Motor neuron (in vitro differentiated cells): ENCODE results near the gene LRRC3. TPM values are rescaled to one million over a fixed set of nuclear protein-coding genes. Genes with fewer than 3 reads are reported as not detected.

Source experiments
- ATAC-seq, 8 experiments: fragments of 200-7000 bp; cut with Tn5 transposase; replicated peaks in 6 of 8; 2 replicates each; pipeline ENCODE4 v1.8.0; 2021; ENCODE audit warnings: mild to moderate bottlenecking in 8 of 8, moderate library complexity in 8 of 8
- H3K27ac ChIP-seq, 2 donors: fragments of 250-450 bp; sonication (Bioruptor Pico); 2 replicates each; pipeline ENCODE4 v1.9.0; 2021; ENCODE audit warnings: antibody characterized with exemption in 2 of 2, mild to moderate bottlenecking in 2 of 2, moderate library complexity in 1 of 2
- H3K4me1 ChIP-seq, 2 donors: fragments of 250-450 bp; sonication (Bioruptor Pico); replicated peaks in 1 of 2; 2 replicates each; pipeline ENCODE4 v1.6.1; 2021; ENCODE audit warnings: antibody characterized with exemption in 2 of 2, mild to moderate bottlenecking in 2 of 2, moderate library complexity in 1 of 2
- H3K4me3 ChIP-seq, 5 donors: fragments of 250-450 bp; sonication (Bioruptor Pico); 2 replicates each; pipeline ENCODE4 v1.9.0; 2021; ENCODE audit warnings: antibody characterized with exemption in 5 of 5, mild to moderate bottlenecking in 5 of 5, moderate library complexity in 4 of 5
- WGBS, 10 experiments: fragments of 450-650 bp; shearing (Covaris generic); methylation state at CpG; one replicate each; pipeline ENCODE4 v1.0.0; 2022; 5-methylcytosine and 5-hydroxymethylcytosine counted together
- in situ Hi-C, 9 experiments: fragments of 400-800 bp; cut with MboI; loops; one replicate each; pipeline ENCODE4 v1.15.0; 2021; ENCODE audit warnings: low sequenced_read_pairs in 9 of 9, low pct_unique_long_range_greater_than_20kb in 2 of 9; ENCODE audit not compliant: unreplicated experiment in 9 of 9
- total RNA-seq, 8 experiments: library from RNA; unstranded; fragments of 300-600 nt; gene quantifications; 2 replicates each; pipeline versions ENCODE4 v1.2.3 to v1.2.4, GENCODE V29; 2022

The LRRC3 gene
- total RNA-seq, 8 experiments from 2014 or later, result 0.18 to 4.8 (median 2.6) TPM

GRCh38 chr21:44484498-44485253 lies 29.4 kb downstream of the LRRC3 start:
- peak overlapping the region in 4 of 5 donors; percentile 46 to 65 (median 51) for H3K4me3 ChIP-seq
- in situ Hi-C loops, result loop anchor here in 1 of 9 experiments (25.0 kb wide), 1 partner anchor 303 kb away; no protein-coding TSS in a partner anchor
- WGBS, 10 experiments, result 40 to 100% (median 74%) methylated on average over 1 to 6 of the region's 43 CpGs
- peak in 2 of 8 experiments; percentile 13 to 19 for ATAC-seq
- no peak overlapping the region for H3K27ac ChIP-seq
- no peaks in the 10 kb centered on the region for H3K4me1 ChIP-seq

DNA sequence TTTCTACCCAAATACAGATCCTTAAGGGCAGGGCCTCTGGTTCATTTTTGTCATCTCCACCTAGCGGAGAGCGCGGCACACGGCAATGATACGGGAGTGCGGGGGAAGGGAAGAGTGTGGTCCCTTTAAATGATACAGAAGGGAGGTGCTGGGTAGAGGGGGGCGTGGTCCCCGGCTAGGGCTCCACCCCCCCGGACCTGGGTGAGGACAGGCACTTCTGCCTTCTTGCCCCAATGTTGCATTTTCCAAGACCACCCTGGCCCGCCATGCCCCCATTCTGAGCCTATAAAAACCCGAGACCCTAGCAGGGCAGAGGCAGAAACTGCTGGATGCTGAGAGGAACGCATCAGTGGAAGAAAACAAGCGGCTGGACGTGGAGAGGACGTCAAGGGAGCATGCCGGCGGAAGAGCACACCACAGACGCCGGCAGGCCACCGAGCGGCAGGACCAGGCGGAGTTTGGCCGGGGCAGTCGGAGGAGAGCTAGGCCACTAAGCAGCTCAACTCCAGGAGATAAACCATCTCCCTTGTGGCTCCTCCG lies 30.0 kb downstream of the LRRC3 start:
- in situ Hi-C loops, result loop anchor here in 1 of 9 experiments (25.0 kb wide), 1 partner anchor 302 kb away; no protein-coding TSS in a partner anchor
- H3K27ac ChIP-seq, result no peak overlapping the region

GRCh38 chr21:44485796-44486195 lies 30.5 kb downstream of the LRRC3 start:
- no peaks in the 10 kb centered on the region for H3K4me1 ChIP-seq
- no peak overlapping the region for H3K27ac ChIP-seq
- peak in 6 of 8 experiments; percentile 16 to 30 (median 23) for ATAC-seq
- 40 to 66% (median 61%) methylated on average over 2 to 3 of the region's 10 CpGs; no CpG with 5 or more reads in 6 of the 10 experiments for WGBS, 10 experiments
- H3K4me3 ChIP-seq, result peak overlapping the region; percentile 32 to 65 (median 50)
- in situ Hi-C loops, result loop anchor here in 1 of 9 experiments (25.0 kb wide), 1 partner anchor 302 kb away; no protein-coding TSS in a partner anchor

More for the DNA sequence above, 30.0 kb downstream of the LRRC3 start:
- 0 to 80% (median 63%) methylated on average over 1 to 7 of the region's 25 CpGs; no CpG with 5 or more reads in 4 of the 10 experiments for WGBS, 10 experiments
- ATAC-seq, result peak in 6 of 8 experiments; percentile 89 to 97 (median 96)
- H3K4me1 ChIP-seq, result no peaks in the 10 kb centered on the region
- peak overlapping the region; percentile 32 to 65 (median 50) for H3K4me3 ChIP-seq

- H3K4me1 ChIP-seq, result no peaks in the 10 kb centered on the region
- in situ Hi-C loops, result loop anchor here in 1 of 9 experiments (25.0 kb wide), 1 partner anchor 301 kb away; no protein-coding TSS in a partner anchor
- 33 to 66% (median 55%) methylated on average over 5 to 11 of the region's 16 CpGs; no CpG with 5 or more reads in 7 of the 10 experiments for WGBS, 10 experiments
- ATAC-seq, result no peak
- no peak overlapping the region for H3K27ac ChIP-seq
- H3K4me3 ChIP-seq, result peak overlapping the region; percentile 32 to 65 (median 50)
Measured at GRCh38 chr21:44486302-44486701, 31.0 kb downstream of the LRRC3 start.

GRCh38 chr21:44487831-44488230 lies 32.5 kb downstream of the LRRC3 start:
- in situ Hi-C loops, result loop anchor here in 1 of 9 experiments (25.0 kb wide), 1 partner anchor 299 kb away; no protein-coding TSS in a partner anchor
- 0 to 61% (median 16%) methylated on average over 1 to 3 of the region's 4 CpGs; no CpG with 5 or more reads in 4 of the 10 experiments for WGBS, 10 experiments
- ATAC-seq, result peak in 2 of 8 experiments; percentile 35 to 42
- Histone ChIP-seq H3K4me1 (no peaks in the 10 kb centered on the region), H3K27ac (no peak overlapping the region), H3K4me3 (no peak overlapping the region)

DNA sequence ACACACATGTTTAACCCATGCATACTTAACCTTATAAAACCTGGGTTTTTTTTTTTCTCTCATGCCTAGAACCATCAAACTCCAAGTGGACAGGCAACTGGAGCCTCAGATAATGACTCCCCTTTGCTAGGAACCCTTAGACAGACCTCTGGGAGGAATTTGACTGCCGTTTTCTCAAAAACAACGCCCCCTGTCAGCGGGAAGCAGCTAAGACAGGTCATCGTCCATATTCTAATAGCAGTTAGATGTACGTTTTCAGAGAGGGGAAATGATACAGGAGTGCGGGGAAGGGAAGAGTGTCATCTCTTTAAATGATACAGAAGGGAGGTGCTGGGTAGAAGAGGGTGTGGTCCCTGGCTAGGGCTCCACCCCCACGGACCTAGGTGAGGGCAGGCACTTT lies 34.7 kb downstream of the LRRC3 start:
- 0 to 60% (median 27%) methylated on average over 1 to 6 of the region's 7 CpGs; no CpG with 5 or more reads in 2 of the 10 experiments for WGBS, 10 experiments
- H3K4me3 ChIP-seq, result no peak overlapping the region
- H3K4me1 ChIP-seq, result no peaks in the 10 kb centered on the region
- no peak overlapping the region for H3K27ac ChIP-seq
- in situ Hi-C loops, result loop anchor here in 1 of 9 experiments (25.0 kb wide), 1 partner anchor 297 kb away; no protein-coding TSS in a partner anchor
- no peak for ATAC-seq

- H3K27ac ChIP-seq, result no peak overlapping the region
- 60 to 98% (median 92%) methylated on average over 2 to 13 of the region's 19 CpGs; no CpG with 5 or more reads in 2 of the 10 experiments for WGBS, 10 experiments
- ATAC-seq, result no peak
- in situ Hi-C loops, result loop anchor here in 1 of 9 experiments (25.0 kb wide), 1 partner anchor 297 kb away; no protein-coding TSS in a partner anchor
- no peaks in the 10 kb centered on the region for H3K4me1 ChIP-seq
- no peak overlapping the region for H3K4me3 ChIP-seq
Measured at GRCh38 chr21:44490405-44490804, 35.1 kb downstream of the LRRC3 start.

DNA sequence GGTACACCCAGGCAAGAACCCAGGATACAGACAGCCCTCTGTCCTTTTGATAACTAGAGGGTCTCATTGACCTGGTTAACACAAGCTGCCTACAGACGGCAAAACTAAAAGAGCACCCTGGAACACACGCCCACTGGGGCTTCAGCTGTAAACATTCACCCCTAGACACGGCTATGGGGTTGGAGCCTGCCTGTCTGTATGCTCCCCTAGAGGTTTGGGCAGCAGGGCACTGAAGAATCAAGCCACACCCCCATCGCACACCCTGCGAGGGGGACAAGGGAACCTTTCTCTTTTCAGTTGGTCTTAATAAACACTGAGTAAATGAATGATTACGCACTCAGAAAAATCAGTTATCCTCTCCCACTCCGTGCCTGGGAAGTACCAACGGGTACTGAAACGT lies 35.5 kb downstream of the LRRC3 start:
- H3K4me3 ChIP-seq, result no peak overlapping the region
- 60 to 99% (median 85%) methylated on average over 1 to 9 of the region's 9 CpGs; no CpG with 5 or more reads in 3 of the 10 experiments for WGBS, 10 experiments

DNA sequence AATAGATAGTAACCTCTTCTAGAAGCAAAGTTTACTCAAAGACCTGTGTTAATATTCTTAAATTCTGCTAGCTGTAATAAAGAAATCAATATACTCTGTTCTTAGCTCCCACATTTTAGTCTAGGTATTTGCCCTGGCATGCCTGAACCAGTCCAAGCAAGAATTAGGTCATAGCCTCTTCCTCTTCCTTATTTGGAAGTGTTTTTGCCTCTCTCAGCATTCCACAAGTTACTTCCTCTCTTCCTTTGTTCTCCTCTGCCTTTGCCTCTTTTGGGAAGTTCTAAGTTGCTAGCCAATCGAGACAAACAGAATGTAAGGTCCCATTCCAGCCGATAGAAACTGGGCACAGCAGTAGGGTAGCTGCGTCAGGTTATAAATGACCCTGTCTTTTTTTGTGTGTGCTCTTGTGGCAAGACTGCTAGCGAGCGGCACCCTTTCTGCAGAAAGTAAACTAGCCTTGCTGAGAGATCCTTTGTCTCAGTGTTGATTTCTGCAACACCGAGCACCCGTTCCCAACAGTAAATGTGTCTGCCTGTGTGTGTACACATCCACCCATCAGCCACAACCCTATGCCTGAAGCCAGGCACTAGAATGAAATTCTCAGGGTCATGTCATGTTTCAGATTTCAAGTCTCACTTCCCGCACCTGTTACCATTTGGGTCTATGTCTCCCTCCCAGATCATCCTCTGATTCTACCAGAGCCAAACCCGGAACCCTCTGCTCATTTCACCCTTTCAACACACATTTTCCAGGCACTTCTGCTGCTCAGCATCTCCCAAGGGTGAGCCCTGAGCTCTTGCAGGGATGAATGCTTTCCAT lies 37.5 kb downstream of the LRRC3 start:
- Histone ChIP-seq H3K4me1 (peaks cover 19 to 23% of the 10 kb centered on the region in 2 donors), H3K27ac (no peak overlapping the region), H3K4me3 (no peak overlapping the region)
- in situ Hi-C loops, result loop anchor here in 1 of 9 experiments (25.0 kb wide), 1 partner anchor 295 kb away; no protein-coding TSS in a partner anchor
- WGBS, 10 experiments, result 32 to 100% (median 89%) methylated on average over 2 to 8 of the region's 9 CpGs; no CpG with 5 or more reads in 4 of the 10 experiments
- no peak for ATAC-seq

More for the DNA sequence above, 35.5 kb downstream of the LRRC3 start:
- no peak for ATAC-seq
- Histone ChIP-seq H3K27ac (no peak overlapping the region), H3K4me1 (peaks cover 2 to 4% of the 10 kb centered on the region in 2 donors)
- in situ Hi-C loops, result loop anchor here in 1 of 9 experiments (25.0 kb wide), 1 partner anchor 296 kb away; no protein-coding TSS in a partner anchor

DNA sequence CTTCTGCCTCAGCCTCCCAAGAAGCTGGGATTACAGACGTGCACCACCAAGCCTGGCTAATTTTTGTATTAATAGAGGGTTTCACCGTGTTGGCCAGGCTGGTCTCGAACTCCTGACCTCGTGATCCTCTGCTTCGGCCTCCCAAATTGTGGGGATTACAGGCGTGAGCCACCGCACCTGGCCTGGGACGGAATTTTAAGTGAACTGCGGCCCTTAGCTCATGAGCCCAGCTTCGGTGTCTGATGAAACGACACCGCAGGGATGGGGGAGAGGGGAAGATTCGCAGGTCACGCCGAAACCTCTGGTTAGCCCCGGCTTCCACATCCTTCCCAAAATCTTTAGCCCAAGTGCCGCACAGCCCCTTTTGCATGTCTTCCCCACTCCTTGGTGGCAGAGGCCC lies 39.1 kb downstream of the LRRC3 start:
- Histone ChIP-seq H3K4me1 (peaks cover 23 to 27% of the 10 kb centered on the region in 2 donors), H3K27ac (no peak overlapping the region), H3K4me3 (no peak overlapping the region)
- in situ Hi-C loops, result loop anchor here in 1 of 9 experiments (25.0 kb wide), 1 partner anchor 293 kb away; no protein-coding TSS in a partner anchor
- WGBS, 10 experiments, result 24 to 100% (median 71%) methylated on average over 1 to 15 of the region's 17 CpGs; no CpG with 5 or more reads in 5 of the 10 experiments
- no peak for ATAC-seq

- Histone ChIP-seq H3K4me3 (no peak overlapping the region), H3K27ac (no peak overlapping the region), H3K4me1 (peaks cover 23 to 27% of the 10 kb centered on the region in 2 donors)
- no peak for ATAC-seq
- 6 to 100% (median 90%) methylated on average over 1 to 5 of the region's 13 CpGs; no CpG with 5 or more reads in 3 of the 10 experiments for WGBS, 10 experiments
- in situ Hi-C loops, result loop anchor here in 1 of 9 experiments (25.0 kb wide), 1 partner anchor 292 kb away; no protein-coding TSS in a partner anchor
Measured at GRCh38 chr21:44494956-44495355, 39.6 kb downstream of the LRRC3 start.
